ENCODE measurements around the gene SARS1. TPM values are rescaled to one million over a fixed set of nuclear protein-coding genes. Genes with fewer than 3 reads are reported as not detected.

Gene SARS1
- total RNA-seq, 3 donors from 2014 or later (not counting 1 experiment from before 2014, with no cell fraction given), result 95.6 to 122 (median 106) TPM

- Histone ChIP-seq H3K9me3 (ENCODE audit: control insufficient read depth, insufficient read depth, low read length) (no peaks in the 10 kb centered on the region), H3K4me3 (ENCODE audit: low read length) (no peak overlapping the region), H3K27me3 (ENCODE audit: control insufficient read depth, insufficient read depth, low read length) (no peaks in the 10 kb centered on the region), H3K4me1 (ENCODE audit: control insufficient read depth, insufficient read depth, low read length) (peaks cover 7% of the 10 kb centered on the region), H3K27ac (ENCODE audit: low read length) (no peak overlapping the region), H3K36me3 (ENCODE audit: control insufficient read depth, insufficient read depth, low read length) (no peaks in the 10 kb centered on the region)
- H3K36me3 Mint-ChIP-seq, result no peaks in the 10 kb centered on the region
- no peaks in the 10 kb centered on the region for H3K9me3 Mint-ChIP-seq
- WGBS (ENCODE audit: insufficient coverage), result 86% methylated on average over 4 of the region's 4 CpGs
- H3K27ac Mint-ChIP-seq, result no peak overlapping the region
- H3K27me3 Mint-ChIP-seq (ENCODE audit: low read depth in 2 of 2), result peaks cover 8 to 14% of the 10 kb centered on the region in 2 donors
- ATAC-seq (no peak), DNase-seq (no peak)
- peaks cover 0 to 15% of the 10 kb centered on the region in 2 donors for H3K4me1 Mint-ChIP-seq
- intact Hi-C loops (cut with micrococcal nuclease), result no loop called here
- no peak for TF ChIP-seq CTCF (IDR thresholded peaks at IDR 0.05)
- no peak overlapping the region for H3K4me3 Mint-ChIP-seq
Observed at GRCh38 chr1:109198745-109199144, 15.0 kb upstream of the SARS1 start.

GRCh38 chr1:109199710-109200109 is 14.0 kb upstream of the SARS1 start:
- no peak overlapping the region for H3K4me3 ChIP-seq (ENCODE audit: low read length)
- intact Hi-C loops (cut with micrococcal nuclease), result no loop called here
- H3K36me3 Mint-ChIP-seq, result no peaks in the 10 kb centered on the region
- H3K27ac ChIP-seq (ENCODE audit: low read length), result no peak overlapping the region
- DNase-seq (peak in 1 of 2 donors; percentile 39), ATAC-seq (peak in 2 of 3 donors; percentile 34 to 65)
- no peaks in the 10 kb centered on the region for H3K9me3 Mint-ChIP-seq
- H3K27me3 Mint-ChIP-seq (ENCODE audit: low read depth in 2 of 2), result peaks cover 8 to 11% of the 10 kb centered on the region in 2 donors
- H3K9me3 ChIP-seq (ENCODE audit: control insufficient read depth, insufficient read depth, low read length), result no peaks in the 10 kb centered on the region
- no peaks in the 10 kb centered on the region for H3K27me3 ChIP-seq (ENCODE audit: control insufficient read depth, insufficient read depth, low read length)
- H3K4me1 Mint-ChIP-seq, result peaks cover 0 to 15% of the 10 kb centered on the region in 2 donors
- TF ChIP-seq CTCF (IDR thresholded peaks at IDR 0.05), result no peak
- 28% methylated on average over 10 of the region's 10 CpGs for WGBS (ENCODE audit: insufficient coverage)
- H3K4me1 ChIP-seq (ENCODE audit: control insufficient read depth, insufficient read depth, low read length), result peaks cover 7% of the 10 kb centered on the region
- no peak overlapping the region for H3K27ac Mint-ChIP-seq
- H3K36me3 ChIP-seq (ENCODE audit: control insufficient read depth, insufficient read depth, low read length), result no peaks in the 10 kb centered on the region
- no peak overlapping the region for H3K4me3 Mint-ChIP-seq

- H3K4me3 Mint-ChIP-seq, result no peak overlapping the region
- intact Hi-C loops (cut with micrococcal nuclease), result loop anchor here (1.0 kb wide), 1 partner anchor 331 kb away; no protein-coding TSS in a partner anchor
- DNase-seq, result peak in 1 of 2 donors; percentile 43
Observed at GRCh38 chr1:109201123-109201703, 12.5 kb upstream of the SARS1 start.

More at GRCh38 chr1:109201123-109201703, 12.5 kb upstream of the SARS1 start:
- peaks cover 0 to 15% of the 10 kb centered on the region in 2 donors for H3K4me1 Mint-ChIP-seq
- Histone ChIP-seq H3K4me3 (ENCODE audit: low read length) (no peak overlapping the region), H3K27ac (ENCODE audit: low read length) (no peak overlapping the region), H3K4me1 (ENCODE audit: control insufficient read depth, insufficient read depth, low read length) (peaks cover 7% of the 10 kb centered on the region), H3K36me3 (ENCODE audit: control insufficient read depth, insufficient read depth, low read length) (no peaks in the 10 kb centered on the region), H3K27me3 (ENCODE audit: control insufficient read depth, insufficient read depth, low read length) (no peaks in the 10 kb centered on the region), H3K9me3 (ENCODE audit: control insufficient read depth, insufficient read depth, low read length) (no peaks in the 10 kb centered on the region)
- H3K9me3 Mint-ChIP-seq, result no peaks in the 10 kb centered on the region
- H3K27me3 Mint-ChIP-seq (ENCODE audit: low read depth in 2 of 2), result peaks cover 8 to 11% of the 10 kb centered on the region in 2 donors
- WGBS (ENCODE audit: insufficient coverage), result 72% methylated on average over 2 of the region's 2 CpGs
- H3K36me3 Mint-ChIP-seq, result no peaks in the 10 kb centered on the region
- H3K27ac Mint-ChIP-seq, result no peak overlapping the region
- TF ChIP-seq CTCF (IDR thresholded peaks at IDR 0.05), result peak; percentile 20
- peak in 1 of 3 donors; percentile 29 for ATAC-seq

Measured in natural killer cell (primary cell).